Fibroblast of skin of right biceps (primary cell): ENCODE measurements around the gene KRR1.

Source experiments
- DNase-seq: peaks from one replicate; pipeline ENCODE4 v3.0.0-alpha.2; 2013

KRR1 gene

DNA sequence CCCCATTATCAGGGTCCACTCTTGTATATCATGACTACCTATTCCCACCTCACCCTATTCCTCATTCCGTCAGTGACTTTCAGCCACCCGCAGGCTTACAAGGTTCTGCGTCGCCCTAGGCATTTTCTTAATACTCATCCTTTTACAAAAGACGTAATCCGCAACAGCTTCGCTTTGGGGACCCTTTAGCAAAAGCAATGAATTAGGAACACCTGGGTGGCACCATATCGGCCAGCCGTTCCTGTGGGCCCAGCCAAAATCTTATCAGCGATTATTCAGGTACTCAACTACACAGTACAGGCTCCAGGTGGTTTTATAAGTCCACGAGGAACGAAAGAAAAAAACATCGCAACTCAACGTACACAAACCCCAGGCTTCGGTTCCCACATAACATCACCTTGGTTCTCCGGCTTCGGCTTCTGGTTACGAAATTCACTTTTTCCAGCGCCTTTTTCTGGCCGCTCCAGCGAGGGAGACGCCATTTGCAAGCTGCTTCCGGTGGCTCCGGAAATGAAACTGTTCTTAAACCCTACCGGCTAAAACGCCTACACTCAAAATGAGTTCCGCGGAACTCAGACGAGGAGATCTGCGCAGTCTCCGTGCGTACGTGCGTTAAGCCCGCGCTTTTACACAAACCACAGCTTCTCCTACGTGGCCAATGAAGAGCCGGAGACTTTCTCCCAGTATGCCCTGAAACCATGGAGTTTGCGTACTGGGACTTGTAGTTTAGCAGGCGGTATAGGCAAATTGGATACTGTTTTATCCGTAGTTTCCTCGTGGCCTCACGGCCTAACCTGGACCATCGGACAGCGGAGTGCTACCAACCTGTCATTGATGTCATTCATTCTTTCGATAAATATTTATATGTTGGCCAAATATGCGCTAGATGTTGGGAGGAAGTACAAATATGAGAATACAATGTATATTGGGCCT lies at the start of gene KRR1:
Gene KRR1 (minus strand): TSS at position 494 of the 933 bp plus-strand sequence. CDS start 12 bp downstream, at position 482.
- DNase-seq: peak; percentile 99

DNA sequence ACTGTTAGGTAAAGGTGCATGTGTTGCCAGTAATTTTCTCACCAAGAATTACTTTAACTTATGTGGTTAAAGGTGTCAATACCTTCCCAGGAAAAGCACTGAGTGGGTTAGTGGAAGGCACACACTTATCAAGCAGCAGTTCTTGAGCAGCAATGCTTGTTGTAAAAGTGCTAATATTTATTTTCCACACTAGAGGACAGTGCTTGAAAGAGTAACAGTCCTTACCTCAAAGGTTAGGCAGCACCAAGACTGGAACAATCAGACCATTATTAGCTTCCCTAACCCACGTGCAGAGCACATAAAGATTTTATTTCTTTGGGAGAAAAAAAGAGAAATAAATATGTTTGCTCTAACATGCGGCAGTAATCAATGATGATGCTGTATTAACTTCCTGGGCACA lies 48.8 kb upstream of the KRR1 start:
- peak; percentile 48 for DNase-seq

GRCh38 chr12:75558287-75558686 lies 46.9 kb upstream of the KRR1 start:
- no peak for DNase-seq

GRCh38 chr12:75556311-75556899 lies 45.0 kb upstream of the KRR1 start:
- DNase-seq: peak; percentile 18

GRCh38 chr12:75554556-75554880 lies 43.1 kb upstream of the KRR1 start:
- DNase-seq: no peak

GRCh38 chr12:75553836-75554555 lies 42.6 kb upstream of the KRR1 start:
- peak; percentile 65 for DNase-seq

- DNase-seq: peak; percentile 43
Observed at GRCh38 chr12:75553398-75553797, 42.0 kb upstream of the KRR1 start.

DNA sequence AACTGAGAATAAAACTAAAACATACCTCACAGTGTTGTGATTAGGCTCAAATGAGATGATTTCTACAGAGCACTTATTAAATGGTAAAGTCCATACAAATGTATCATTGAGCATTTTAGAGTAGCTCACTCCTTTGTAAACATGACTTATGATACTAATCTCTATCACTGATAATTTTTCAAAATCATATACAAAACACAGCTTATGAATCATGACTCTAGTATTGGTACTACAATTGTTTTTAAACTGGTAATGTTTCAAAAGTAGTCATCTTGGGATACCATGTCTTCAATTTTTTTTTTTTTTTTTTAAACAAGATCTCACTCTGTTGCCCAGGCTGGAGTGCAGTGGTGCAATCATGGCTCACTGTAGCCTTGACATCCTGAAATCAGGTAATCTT lies 40.1 kb upstream of the KRR1 start:
- no peak for DNase-seq

DNA sequence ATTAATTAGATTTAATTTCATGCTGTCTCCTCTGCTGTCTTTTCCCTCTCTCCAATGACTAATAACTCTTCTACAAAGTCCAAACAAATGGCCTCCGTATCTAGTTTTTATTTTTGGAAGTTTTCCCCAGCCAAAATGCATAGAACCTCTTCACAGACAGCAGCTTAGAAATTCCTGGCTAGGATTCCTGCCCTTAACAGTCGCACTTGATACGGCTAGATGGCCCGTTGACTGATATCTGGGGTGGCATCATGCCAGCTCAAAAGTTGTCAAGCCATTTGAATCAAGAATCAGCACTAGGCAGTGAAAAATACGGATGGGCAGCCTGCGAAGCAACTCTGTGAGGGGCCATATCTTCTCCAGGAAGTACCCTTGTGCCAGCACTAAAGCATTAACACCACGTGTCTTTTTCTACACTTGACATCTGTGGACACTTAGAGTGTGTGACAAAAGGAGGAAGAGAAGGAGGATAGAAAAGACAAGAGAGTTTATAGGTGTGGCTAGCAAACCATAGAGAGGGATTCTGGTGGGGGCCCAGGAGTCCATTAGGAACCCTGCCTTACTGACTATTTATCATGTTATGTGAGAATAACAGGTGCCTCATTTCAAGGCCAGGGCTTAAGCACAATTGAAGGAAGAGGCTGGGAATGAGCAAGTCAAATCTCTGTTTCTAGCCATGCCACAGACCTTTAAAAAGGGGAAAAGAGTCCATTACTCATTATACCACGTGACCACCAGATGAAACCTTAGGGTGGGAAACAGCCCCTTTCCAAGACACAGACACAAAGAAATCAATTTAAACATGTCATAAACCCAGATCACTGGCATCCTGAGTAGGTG lies 39.2 kb upstream of the KRR1 start:
- peak; percentile 33 for DNase-seq

DNA sequence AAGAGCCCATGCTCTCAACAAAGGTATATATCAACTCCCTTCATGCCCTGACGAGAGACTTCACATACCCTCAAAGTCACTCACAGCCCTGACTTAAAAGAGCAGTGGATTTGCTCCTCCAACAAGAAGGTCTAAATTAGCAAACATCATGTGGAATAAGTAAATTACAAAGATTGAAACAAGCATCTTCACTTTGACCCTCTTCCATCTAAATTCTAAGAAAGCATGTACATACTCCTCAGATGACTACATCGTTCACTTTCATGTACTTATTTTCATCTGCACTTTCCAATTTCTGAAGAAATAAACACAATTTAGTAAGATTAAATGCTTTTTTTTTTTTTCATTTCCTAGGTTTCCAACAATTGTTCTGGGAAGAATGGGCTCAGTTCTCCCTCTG lies 38.6 kb upstream of the KRR1 start:
- no peak for DNase-seq

- no peak for DNase-seq
Observed at GRCh38 chr12:75548879-75549278, 37.5 kb upstream of the KRR1 start.

- no peak for DNase-seq
Observed at GRCh38 chr12:75545636-75546035, 34.2 kb upstream of the KRR1 start.

DNA sequence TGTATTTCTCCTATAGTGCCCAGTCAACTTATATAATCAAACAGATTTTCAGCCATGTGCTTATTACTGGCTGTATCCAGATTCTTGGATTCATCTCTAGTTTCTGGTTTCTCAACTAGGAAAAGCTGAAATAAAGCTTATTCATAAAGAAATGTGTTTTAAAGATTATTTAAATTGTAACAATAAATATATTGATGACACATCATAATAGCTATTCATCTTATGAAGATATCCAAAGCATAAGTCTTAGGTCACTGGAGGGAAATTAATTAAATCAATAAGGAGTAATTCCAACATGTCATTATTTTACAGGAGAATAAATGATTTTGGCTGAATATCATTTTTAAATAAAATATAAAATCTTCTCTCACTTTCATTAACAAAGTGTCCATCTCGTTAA lies 32.1 kb upstream of the KRR1 start:
- DNase-seq: no peak

DNA sequence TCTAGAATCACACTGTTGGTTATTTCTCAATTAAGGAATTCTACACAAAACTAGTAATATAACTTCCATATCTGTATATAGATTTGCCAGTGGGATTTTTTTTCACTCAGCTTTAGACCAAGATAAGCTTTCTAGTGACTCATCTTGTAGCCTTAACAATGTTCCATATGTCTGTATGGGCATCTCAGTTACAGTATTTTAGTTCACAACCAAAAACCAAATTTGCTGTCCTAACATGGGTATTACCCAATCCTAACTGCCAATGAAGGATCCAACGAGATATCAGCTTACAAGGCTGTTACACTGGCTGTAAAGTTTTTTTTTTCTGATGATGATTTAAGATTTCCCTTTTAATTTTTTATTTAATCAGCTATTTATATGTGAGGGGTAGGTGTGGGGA lies 31.5 kb upstream of the KRR1 start:
- DNase-seq: peak; percentile 11

DNA sequence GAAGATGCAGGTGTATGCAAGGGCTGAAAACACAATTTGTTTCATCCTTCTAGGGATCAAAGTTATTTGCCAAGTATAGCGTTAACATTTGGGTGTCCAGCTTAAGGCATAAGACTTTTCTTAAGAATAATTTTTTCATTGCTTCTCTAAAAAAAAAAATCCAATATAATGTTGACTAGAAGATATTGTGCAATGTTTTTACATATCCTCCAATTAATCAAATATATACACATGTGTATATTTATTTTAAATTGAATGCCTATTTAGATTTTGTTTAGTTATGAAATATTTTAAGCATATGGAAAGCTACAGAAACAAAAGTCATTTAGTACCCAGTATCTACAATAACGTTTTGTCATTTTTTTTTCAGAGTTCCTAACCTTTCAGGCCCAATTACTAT lies 28.5 kb upstream of the KRR1 start:
- DNase-seq: no peak

DNA sequence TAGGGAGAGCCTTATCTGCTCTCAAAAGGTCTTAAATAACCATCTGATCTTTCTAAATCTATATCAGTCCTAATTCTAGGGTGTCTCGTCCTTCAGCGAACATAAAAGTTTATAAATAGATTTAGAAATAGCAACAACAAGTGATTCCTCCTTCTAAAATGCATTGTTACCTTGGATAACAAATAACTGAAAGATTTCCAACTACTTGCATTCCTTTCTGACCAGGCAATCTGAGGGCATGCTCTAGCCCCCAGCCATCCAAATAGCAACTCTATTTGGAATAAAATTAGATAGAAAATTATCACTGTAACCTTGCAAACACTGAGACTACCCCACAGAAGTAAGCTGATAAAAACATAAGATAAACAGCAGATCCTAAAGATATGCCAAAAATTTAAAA lies 21.8 kb upstream of the KRR1 start:
- no peak for DNase-seq

GRCh38 chr12:75529826-75530225 lies 18.4 kb upstream of the KRR1 start:
- DNase-seq: no peak

DNA sequence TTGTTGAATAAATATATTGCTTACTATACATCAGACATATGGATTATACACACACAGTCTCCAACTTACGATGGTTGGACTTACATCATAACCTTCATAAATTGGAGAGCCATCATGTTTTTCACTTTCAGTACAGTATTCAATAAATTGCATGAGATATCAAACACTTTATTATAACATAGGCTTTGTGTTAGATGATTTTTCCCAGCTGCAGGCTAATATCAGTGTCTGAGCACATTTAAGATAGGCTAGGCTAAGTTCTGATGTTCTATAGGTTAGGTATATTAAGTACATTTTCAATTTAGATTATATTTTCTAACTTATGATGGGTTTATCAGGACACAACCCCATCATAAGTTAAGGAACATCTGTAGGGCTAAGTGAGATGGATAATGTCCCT lies 17.9 kb upstream of the KRR1 start:
- no peak for DNase-seq

DNA sequence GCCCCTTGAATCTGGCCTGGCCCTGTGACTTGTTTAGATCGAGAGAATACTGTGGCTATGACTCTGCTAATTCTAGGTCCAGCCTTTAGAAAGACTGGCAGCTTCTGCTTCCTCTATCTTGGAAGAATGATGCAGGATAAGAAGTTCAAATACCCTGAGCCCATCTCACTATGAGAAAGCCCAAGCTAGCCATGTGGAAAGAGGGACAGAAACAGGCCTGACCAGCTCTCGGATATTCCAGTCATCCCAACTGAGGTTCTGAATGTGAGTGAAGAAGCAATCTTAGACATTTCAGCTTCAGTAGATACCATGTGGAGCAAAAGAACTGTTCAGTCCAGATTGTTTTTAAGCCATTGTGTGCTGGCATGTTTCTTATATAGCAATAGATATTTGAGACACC lies 17.3 kb upstream of the KRR1 start:
- no peak for DNase-seq

GRCh38 chr12:75528272-75528671 lies 16.9 kb upstream of the KRR1 start:
- no peak for DNase-seq

DNA sequence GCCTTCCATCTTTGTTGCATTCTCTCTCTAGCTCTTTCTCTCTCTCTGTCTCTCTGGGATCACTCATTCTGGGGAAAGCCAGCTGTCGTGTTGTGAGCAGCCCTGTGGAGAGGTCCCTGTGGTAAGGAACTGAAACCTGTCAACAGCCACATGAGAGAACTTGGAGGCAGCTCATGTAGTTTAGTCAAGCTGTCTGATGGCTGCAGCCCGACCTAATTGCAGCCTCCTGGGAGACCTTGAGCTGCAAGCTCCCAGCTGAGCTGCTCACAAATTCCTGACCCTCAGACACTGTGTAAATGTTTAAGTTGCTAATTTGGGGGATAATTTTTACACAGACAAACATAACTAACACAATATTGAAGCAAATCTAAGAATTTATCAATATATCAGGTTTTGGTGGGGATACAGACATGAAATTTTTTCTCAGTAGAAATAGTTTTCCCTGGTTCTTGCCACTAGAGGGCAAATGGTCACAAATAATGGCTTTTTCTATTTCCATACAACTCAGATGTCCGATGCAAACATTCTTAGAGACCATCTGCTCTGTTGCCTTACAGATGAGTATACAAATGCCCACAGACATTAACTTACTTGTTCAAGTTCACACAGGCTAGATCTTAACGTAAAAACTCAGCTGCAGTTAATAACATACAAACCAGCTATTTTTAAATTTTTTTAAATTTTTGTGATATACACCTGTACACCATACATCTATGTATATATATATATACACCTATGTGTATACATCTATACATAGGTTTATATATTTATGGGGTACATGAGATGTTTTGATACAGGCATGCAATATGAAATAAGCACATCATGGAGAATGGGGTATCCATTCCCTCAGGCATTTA lies 15.5 kb upstream of the KRR1 start:
- DNase-seq: peak; percentile 65

DNA sequence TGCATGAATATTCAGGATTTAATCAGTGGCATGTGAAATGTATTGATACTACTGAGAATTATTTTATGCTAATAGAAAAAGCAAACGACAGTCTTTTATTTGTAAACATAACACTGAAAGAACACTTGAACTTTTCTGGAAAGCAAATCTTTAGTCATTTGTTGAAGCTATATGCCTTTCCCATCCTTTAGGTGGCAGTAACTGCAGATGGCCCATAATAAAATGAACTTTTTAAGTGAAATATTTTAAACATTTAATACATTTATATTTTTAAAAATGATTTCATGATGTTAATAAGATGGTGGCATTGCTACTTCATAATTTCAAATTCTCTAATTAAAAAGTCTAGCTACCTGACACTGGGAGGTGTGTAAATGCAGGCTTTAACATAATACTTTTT lies 13.9 kb upstream of the KRR1 start:
- no peak for DNase-seq
